Measurements from ENCODE around the gene C1QTNF12.

Gene C1QTNF12

DNA sequence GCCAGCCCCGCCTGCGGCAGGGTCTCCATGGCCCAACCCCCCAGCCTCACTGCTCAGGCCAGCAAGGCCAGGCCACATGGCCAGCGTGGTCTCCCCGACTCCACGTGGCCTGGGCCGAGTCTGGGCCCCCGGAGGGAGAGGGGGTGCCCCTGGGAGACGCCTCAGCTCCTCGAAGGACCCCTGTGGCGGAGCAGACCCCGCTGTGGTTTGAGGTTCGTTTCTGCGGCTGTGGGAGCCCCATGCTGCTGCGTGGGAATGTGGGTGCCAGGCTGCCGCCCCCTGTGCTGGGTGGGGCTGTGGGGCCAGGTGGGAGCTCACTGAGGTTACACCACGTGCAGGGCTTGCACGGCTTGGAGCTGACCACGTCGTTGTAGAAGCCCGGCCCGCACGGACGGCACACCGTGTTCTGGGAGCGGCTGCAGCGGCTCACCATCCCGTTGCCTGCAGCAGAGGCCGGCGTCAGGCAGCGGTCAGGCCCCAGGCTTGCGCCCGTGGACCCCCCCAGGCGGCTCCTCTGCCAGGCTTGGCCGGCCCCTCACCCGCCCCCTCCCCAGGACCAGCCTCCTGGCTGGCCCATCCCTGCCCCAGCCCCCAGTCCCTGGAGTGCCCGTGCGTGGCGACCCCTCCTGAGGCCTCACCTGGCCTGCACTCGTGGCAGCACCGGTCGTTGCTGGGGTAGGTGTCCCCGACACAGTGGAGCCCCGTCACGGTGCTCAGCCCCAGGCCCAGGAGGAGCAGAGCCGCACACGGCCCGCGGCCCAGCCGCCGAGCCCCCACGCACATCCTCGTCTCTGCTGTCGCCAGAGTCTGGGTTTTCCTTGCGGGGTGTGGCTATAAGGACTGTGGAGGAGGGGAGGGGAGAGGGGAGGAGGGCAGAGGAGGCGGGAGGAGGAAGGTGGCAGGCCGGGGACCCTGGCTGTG lies 32.9 kb downstream of the C1QTNF12 start, which contains the start of gene TNFRSF4:
TSS of gene TNFRSF4 (minus strand) at position 809 of the 921 bp plus-strand sequence. CDS start at position 783, 26 bp downstream.
- DNase-seq (ENCODE audit: low read depth), result peak; percentile 48

DNA sequence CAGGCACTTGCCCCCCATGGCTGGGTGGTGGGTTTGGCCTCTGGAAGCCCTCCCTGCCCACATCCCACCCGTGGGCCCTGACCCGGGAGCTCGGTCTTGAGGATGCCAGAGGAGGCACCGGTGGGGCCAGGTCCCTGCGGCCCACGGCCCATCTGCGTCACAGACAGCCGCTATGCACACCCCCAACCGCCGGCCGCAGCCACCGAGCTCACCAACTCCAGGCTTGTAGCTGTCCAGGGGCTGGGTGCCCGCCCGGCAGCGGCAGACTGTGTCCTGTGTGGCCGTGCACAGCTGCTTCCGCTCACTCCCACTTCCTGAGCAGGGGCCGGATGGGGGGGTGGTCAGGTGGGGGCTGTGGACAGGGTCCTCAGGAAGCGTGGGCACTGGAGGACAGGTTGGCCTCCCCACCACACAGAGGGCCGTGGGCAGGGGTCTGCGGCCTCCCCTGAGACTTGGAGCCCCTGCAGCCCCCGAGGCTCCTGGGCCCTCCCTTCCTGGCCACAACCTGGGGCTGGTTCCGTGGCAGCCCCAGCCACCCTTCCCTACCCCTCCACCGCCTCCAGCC lies 33.7 kb downstream of the C1QTNF12 start:
- DNase-seq (ENCODE audit: low read depth), result no peak

DNA sequence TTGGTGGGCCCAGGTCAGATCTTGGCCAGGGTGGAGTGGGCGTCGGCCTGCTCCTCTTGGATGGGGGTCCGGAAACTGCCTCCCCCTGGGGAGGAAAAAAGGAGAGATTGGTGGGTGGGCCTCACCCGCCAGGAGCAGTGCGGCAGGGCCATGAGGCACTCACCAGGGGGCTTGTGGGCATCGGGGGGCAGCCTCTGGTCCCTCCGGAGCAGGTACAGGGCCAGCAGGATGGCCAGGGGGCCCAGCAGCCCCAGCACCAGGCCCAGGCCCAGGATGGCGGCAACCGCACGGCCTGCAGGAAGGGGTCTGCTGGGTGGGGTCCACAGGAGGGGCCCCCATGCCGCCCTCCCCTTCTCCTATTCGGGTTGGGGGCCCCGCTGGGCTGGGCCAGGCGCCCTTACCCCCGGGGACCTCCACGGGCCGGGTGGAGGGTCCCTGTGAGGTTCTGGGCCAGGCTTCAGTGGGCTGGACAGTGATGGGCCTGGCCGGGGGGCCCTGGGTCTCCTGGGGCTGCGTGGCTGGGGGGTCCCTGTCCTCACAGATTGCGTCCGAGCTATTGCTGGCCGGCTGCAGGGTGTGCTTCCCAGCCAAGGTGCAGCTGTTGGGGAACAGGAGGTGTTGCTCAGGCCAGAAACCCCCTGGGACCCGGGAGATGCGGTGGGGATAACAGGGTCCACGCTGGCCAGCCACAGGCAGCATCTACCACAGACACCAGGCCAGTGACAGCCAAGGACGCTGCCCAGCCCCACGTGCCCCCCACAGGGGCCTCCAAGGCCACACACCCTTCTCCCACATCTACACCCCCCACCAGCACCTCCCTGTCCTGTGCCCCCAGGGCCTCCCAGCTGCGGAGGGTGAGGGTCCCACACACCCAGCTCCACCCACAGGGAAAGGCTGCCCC lies 34.7 kb downstream of the C1QTNF12 start:
- DNase-seq (ENCODE audit: low read depth), result no peak

DNA sequence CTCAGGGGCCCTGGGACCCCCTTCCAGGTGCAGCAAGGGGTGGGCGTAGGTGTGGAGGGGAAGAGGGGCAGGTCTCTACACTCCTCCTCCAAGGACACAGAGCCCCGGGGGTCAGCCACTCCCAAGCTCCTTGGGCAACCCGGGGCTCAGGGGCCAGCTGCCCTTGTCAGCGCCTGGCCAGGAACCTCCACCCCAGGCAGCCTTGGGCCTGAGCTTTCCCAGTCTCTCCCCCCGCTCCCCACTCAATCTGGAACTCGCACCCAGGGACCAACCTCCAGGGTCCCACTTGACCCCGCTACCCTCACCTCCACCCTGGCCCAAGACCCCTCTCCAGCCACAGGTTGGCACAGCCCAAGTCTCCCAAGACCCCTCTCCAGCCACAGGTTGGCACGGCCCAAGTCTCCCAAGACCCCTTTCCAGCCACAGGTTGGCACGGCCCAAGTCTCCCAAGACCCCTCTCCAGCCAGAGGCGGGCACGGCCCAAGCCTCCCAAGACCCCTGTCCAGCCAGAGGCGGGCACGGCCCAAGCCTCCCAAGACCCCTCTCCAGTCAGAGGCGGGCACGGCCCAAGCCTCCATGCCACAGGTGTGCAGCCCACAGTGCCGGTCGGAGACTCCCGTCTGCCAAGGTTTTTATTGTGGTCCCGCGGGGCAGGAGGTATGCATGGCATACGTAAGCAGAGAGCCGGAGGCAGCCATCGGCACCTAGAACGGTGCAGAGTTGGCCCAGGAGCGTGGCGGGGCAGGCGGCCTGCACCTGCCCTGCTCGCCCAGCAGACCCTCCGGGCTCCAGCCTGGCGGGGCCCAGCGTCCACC lies 35.6 kb downstream of the C1QTNF12 start:
- no peak for DNase-seq (ENCODE audit: low read depth)

DNA sequence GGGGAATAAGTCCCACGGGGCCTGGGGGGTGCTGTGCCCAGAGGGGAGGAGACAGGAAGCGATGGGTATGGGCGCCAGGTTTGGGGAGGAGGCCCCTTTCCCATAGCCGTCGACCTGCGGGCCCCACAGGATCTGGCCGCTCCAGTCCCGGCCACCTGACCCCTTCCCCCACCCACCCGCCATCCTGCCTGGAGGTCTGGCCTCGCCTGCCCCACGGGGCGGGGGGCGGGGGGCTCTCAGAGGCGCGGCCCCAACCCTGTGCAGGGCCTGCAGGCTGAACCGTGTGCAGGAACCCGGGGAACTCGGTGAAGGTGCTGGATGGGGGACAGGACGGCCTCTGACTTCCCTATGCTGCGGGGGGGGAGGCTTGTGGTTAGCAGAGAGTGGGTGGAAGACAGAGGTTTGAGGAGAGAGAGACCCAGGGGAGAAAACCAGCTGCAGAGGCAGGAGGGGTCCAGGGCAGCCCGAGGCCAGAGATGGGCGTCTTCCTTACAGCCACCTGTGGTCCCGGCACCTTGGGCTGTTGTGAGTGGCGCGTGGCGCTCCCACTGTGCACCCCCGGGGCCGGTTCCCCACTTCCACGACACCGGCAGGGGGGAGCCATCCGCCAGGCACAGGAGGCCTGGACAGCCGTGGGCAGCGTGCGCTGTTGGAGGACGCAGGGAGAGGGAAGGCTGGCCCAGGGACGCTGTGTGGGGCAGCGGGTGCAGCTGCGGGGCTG lies 37.6 kb downstream of the C1QTNF12 start:
- no peak for DNase-seq (ENCODE audit: low read depth)

DNA sequence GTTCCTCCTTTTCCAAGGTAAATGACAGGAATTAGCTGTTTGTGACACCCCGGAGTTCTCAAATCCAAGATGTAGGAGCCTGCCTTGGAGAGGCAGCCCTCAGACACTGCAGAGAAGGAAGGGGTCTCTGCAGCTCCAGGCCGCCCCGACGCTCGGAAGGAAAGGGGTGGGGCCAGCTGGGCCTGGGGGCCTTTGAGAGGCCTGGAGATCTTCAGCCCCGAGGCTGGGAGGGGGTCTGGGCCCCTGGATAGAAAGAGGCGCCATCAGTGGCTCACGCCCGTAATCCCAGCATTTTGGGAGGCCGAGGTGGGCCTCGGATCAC lies 39.0 kb downstream of the C1QTNF12 start:
- DNase-seq (ENCODE audit: low read depth), result no peak

DNA sequence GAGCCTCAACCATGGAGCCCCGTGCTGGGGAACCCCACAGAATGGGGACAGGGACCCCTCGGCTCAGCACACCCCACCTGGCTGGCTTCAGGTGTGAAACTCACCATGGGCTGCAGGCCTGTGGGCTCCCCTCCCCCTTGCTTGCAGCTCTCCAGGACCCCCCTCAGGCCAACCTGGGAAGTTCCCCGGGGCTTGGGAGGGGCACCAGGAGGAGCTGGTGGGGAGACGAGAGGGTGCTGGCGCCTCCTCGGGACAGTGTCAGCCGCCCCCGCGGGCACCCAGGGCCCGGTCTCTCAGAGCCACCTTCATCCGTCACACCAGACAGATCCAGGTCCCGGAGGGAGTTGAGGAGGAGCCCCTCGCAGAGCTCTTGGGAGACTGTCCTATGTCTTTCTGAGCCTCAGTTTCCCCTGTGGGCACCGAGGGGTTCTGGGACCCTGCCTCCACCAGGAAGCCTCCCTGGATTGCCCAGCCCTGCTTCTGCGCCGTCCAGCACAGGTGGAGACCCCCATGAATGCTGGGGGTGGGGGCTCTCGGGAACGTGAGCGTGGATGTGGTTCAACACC lies 39.5 kb downstream of the C1QTNF12 start:
- DNase-seq (ENCODE audit: low read depth), result no peak

DNA sequence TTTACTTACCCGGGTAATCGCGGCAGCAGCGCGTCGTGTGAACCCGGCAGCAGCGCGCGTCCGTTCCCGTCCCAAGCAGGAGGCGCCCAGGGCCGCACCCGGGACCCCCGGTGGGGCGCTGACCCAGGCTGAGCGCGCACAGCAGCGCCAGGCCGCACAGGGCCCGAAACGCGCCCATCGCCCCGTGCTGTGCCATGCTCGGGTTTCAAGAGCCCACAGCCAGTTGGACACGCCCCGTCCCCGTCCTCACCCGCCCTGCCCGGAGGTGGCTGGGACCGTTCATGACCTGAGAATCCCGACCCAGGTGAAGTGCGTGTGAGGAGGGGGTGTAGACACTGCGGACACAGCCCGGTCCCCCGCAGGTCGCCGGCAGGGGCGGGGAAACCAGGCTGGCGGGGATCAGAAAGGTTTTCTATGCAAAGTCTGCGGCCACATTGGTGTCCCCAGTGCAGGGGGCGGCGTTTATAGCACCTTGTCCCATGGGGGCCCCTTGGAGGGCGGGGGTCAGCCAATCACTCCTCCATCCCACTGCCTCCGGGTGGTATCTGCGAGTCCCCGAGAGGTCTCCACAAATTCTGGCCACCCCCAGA lies 40.1 kb downstream of the C1QTNF12 start, which contains the start of gene TNFRSF18:
TSS of gene TNFRSF18 (minus strand) at position 217 of the 590 bp plus-strand sequence. CDS start at position 196, 21 bp downstream.
- DNase-seq (ENCODE audit: low read depth), result no peak

DNA sequence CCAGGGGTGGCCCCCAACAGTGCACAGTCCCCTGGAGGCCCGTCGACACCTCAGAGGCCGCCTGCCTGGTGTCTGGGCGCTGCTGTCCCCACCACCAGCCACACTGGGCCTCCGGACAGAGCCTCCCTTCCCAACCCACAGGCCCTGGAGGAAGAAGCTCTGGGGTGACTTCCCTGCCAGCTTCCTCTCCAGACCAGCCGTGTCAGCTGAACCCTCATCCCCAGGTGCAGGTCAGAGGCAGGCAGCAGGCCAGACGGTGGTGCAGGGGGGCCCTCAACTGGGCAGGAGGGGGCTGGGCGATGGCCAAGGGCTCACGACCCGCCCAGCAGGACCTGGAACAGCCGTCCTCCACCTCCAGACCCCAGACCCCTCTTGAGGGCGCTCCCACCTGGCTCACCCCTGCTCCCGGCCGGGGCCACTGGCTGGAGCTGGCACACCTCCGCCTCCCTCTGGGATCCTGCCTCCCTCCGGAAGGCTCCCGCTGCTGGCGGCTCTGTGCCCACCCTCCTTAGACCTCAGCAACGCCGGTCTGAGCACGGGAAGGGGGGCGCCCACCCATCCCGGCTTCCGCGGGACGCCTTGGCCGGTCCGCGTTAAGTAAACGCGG lies 40.6 kb downstream of the C1QTNF12 start:
- no peak for DNase-seq (ENCODE audit: low read depth)

DNA sequence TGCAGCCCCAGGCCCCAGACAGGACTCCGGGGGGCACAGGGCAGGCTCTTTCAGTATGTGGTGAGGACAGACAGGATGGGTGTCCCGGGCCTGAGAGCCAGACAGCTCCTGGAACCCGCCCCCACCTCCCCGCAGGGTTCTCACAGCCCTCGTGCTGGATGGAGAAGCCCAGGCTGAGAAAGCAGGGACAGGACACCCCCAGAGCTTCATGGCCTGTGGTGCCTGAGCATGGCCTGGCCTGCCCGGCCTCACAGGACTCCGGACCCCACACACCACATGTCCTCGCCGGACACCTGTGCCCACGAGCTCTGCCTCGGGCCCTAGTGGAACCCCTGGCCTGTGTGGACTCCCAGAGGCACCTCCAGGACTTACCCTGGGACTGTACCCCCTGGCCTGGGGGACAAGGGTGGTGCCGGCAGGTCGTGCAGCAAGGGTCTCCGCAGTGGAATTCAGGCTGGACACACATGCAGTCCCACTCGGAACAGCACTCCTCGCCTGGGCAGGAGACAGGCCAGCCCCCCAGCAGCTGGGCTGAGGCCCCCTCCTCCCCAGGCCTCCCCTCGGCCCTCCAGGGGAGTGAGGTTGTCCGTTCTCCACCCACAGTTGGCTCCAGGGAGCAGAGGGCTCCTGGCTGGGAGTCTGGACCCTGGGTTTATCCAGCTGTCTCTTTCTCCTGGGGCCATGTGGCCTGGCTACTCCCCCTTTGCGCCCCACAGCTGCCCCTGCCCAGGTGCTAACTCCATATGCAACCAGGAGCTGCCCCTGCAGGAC lies 41.3 kb downstream of the C1QTNF12 start:
- no peak for DNase-seq (ENCODE audit: low read depth)

DNA sequence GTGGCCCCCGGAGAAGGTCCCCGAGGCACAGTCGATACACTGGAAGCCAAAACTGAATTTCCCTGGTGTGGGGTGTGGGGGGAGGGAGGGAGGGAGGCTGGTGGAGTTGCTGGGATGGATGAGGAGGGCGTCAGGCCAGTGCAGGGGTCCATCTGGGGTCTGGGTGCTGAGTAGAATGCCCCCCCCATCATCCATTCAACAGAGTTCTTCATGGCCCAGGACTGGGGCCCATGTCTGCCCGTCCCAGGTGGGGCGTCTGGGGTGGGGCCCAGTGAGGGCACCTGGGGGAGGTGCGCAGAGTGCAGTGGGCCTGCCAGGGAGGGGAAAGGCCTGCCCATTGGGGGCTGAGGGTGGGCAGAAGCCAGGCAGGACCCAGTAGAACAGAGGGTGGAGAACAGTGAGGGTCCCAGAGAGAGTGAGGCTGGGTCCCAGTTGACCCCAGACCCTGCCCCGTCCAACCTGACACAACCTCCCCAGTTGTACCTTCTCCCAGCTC lies 42.0 kb downstream of the C1QTNF12 start:
- DNase-seq (ENCODE audit: low read depth), result no peak

DNA sequence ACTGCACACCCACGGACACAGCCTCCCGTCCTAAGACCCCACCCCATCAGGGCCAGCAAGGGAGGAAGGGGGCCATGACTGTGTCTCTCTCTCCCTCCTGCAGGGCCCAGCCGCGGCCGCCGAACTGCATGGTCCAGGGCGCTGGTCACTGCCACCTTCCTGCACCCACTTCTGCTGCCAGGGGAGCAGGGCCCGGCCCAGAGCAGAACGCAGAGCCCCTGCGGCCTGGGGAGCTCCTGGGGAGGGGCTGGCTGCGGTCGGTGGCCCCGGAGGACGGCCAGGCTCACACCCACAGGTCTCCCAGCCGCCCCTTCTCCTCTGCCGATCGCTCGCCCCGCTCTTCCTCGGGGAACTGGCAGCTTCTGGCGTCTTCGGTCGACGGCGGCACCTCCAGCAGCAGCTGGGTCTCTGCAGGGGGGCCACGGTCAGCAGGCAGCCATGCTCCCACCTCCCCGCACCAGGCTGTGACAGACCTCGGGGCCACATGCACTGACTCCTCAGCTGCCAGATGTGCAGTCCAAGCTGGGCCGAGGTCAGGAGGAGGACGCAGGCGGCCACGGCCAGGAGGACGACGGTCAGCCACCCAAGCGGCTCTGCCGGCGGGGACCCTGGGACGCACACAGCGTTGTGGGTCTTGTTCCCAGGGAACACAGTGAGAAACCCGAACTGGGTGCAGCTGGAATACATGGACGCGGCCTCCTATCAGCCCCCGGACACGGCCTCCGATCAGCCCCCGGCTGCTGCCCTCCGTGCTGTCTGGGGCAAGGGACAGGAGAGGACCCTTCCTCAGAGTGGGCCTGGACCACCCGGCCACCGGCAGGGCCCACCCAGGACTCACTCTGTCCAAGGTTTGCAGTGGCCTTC lies 42.7 kb downstream of the C1QTNF12 start:
- no peak for DNase-seq (ENCODE audit: low read depth)

DNA sequence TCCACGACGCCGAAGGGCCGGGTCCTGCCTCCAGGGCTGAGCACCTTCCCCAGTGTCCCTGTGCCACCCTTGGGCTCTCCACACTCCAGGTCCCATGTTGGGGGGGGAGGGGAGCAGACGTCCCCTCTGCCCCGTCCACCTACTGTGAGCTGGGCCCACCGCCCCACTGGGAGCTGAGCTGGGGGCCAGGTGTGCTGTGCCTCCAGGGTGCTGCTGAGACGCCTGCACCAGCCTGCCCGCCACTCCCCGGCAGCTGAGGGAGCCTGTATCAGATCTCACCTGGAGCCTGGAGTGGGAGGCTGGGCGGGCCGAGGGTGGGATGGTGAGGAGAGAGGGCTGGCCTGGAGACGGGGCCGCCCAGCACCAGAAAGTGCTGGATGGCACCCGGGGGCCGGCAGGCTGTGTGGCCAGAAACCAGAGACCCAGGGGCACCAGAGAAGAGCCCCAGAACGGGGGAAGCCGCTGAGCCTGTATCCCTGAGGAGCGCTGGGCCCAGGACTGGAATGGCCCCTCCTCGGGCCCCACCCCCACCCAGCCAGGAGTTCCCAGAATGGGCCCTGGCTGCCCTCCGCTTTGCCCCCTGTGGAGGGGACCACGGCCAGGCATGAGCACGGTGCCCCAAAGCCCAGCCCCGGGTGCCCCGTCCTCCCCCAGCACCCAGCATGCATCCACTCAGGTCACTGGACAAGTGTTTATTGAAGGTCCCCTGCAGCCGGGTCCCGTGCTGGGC lies 43.5 kb downstream of the C1QTNF12 start:
- no peak for DNase-seq (ENCODE audit: low read depth)

DNA sequence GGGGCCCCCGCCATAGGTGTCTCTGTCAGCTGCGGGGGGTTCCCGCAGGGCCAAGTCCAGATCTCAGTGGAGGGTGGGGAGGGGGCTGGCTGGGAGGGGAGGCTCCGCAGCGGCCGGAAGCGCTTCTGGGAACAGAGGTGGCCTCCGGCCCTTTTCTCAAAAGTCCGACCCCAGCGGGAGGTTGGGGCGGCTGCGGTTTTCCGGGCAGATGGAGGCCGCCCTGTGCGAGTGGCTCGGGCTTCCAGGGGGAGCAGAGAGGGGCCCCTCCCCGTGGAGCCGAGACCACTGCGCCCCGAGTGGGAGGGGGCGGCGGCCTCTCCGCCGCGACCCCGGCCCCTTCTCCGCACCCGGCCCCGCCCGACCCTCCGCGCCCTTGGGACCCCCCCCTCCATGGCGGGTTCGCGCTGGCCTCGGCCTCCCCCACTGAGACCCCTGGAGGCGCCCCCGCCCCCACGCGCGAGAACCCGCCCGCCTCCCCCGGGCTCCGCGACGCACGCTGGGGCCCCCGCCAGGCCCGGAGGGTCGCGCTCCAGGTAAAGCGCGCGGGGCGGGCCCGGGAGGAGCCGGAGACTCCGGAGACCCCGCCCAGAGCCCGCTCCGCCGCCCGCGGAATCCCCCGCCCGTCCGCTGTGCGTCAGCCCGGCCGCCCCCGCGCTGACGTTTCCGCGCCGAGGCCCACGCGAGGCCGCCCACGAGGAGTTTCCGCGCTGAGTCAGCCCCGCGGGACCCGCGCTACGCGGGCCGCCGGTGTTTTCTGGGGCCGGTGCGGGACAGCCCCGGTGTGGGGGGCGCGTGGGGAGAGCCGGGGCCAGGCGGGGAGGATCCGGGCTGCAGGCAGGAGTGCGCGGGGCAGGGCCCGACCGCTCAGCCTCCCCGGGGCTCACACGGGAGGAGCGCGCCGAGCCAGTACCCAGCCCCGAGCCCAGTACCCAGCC lies 45.4 kb downstream of the C1QTNF12 start:
- peak; percentile 86 for DNase-seq (ENCODE audit: low read depth)

DNA sequence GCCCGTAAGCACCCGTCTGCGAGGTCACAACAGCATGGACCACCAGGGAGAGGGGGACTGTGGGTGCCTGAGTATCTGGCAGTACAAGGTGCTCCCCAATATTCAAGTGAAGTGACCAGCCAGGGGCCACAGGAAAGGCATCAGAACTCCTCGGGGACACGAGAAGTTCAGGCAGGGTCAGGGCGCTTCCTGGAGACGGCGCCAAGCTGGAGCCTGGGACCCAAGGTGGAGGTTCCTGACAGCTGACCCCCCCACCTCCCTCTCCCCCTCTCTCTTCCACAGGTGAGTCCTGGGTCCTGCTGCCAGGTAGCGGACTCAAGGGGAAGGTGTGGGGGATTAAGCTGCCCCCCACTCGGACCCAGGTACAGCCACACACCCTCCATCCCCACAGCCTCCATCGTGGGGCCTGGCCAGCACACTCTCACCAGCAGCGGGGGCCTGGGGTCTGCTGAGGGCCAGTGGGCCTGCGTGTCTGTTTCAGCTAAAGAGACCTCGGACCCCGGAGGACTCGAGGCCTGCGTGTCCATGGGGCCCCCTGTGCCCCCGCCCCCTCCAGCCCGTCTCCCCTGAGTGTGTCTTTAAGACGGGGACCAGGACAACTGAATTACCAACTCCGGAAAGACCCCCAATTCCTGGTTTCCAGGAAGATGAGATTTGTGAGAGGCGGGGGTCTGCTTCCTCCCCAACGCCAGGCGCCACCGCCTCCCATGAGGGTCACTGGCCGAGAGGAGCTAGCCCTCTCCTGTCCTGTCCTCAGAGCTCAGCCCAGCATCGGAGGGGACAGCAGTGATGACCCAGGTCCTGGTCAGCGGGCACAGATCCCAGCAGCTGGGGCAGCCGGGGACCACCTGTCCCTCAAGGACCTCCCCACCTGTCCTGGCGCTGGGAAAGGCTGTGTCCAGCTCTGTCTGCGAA lies 46.3 kb downstream of the C1QTNF12 start:
- no peak for DNase-seq (ENCODE audit: low read depth)
